ENCODE results near the gene DNAH2.

GRCh38 chr17:7702776-7703175, 14.8 kb upstream of the DNAH2 start:
- no peak for TF ChIP-seq CTCF (IDR thresholded peaks at IDR 0.05)
- TF ChIP-seq POLR2A (IDR thresholded peaks at IDR 0.05), result no peak
